Sigmoid colon (tissue), 4 donors: Measurements from ENCODE around the gene RAG1.

Experiments
- CTCF ChIP-seq, 4 experiments: fragments of 450-650 bp in 3 of 4; fragments of 200-600 bp in 1 of 4; IDR thresholded peaks; one replicate each; pipeline ENCODE4 v1.5.1; 2016 to 2019; ENCODE audit warnings: antibody characterized with exemption in 4 of 4, mild to moderate bottlenecking in 3 of 4, moderate library complexity in 2 of 4
- EP300 ChIP-seq, 4 donors: sonication (generic); formaldehyde crosslinking; IDR thresholded peaks; one replicate each; pipeline ENCODE4 v1.6.1; 2017; ENCODE audit warnings: antibody characterized with exemption in 4 of 4
- POLR2A ChIP-seq, 2 donors: fragments of 450-650 bp; IDR thresholded peaks; one replicate each; pipeline ENCODE4 v1.6.1; 2016; ENCODE audit warnings: antibody characterized with exemption in 2 of 2, mild to moderate bottlenecking in 2 of 2, moderate library complexity in 2 of 2
- POLR2AphosphoS5 ChIP-seq, 4 donors: sonication (generic); formaldehyde crosslinking; IDR thresholded peaks; one replicate each; pipeline ENCODE4 v1.6.1; 2017; ENCODE audit warnings: antibody characterized with exemption in 4 of 4

DNA sequence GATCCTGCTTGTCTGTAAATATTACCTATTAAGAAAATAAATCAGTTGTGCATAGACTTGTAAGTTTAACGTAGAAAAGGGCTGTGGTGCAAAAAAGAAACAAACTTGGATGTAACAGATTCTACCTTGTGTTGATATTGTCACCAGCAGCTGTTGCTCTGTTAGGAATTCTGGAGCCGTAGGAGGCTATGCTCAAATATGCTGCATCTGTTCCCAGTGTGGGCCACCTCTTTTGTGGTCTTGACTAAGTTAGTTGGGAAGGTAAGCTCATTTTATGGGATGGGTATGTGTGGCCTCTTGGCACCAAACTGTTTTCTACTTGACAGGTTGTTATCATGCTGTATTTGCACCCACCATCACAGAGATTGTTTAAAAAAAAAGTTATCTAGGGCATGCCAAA, 59.7 kb downstream of the RAG1 start:
- TF ChIP-seq CTCF (IDR thresholded peaks at IDR 0.05) (no peak), POLR2A (IDR thresholded peaks at IDR 0.05) (no peak), EP300 (IDR thresholded peaks at IDR 0.05) (no peak), POLR2AphosphoS5 (IDR thresholded peaks at IDR 0.05) (no peak)
